Measurements from ENCODE around the gene ZBTB11.
"Not testable (repeated sequence)": the region's sequence is repeated elsewhere in the genome, so short reads cannot be mapped to it uniquely, and the experiment has no call there.

ZBTB11 gene

GRCh38 chr3:101691685-101692671 lies 15.0 kb upstream of the ZBTB11 start:
- DNase-seq: not testable (repeated sequence)

GRCh38 chr3:101690972-101691371 lies 14.0 kb upstream of the ZBTB11 start:
- DNase-seq: no peak

- DNase-seq: no peak
Measured at GRCh38 chr3:101689286-101689685, 12.4 kb upstream of the ZBTB11 start.

GRCh38 chr3:101687142-101687931 lies 10.4 kb upstream of the ZBTB11 start:
- no peak for DNase-seq

GRCh38 chr3:101685870-101686307 lies 9.0 kb upstream of the ZBTB11 start:
- DNase-seq: no peak

- no peak for DNase-seq
Measured at GRCh38 chr3:101685050-101685400, 8.1 kb upstream of the ZBTB11 start.

GRCh38 chr3:101680466-101680865 lies 3.5 kb upstream of the ZBTB11 start:
- DNase-seq: no peak

GRCh38 chr3:101678837-101679236 lies 1.9 kb upstream of the ZBTB11 start:
- not testable (repeated sequence) for DNase-seq

GRCh38 chr3:101677436-101678286 lies 729 bp upstream of the ZBTB11 start:
- DNase-seq: no peak

GRCh38 chr3:101676216-101676764 lies 642 bp downstream of the ZBTB11 start:
- DNase-seq: no peak

- DNase-seq: no peak
Measured at GRCh38 chr3:101675709-101676215, 1.2 kb downstream of the ZBTB11 start.

- no peak for DNase-seq
Measured at GRCh38 chr3:101674518-101674917, 2.4 kb downstream of the ZBTB11 start.

- DNase-seq: no peak
Measured at GRCh38 chr3:101673953-101674352, 3.0 kb downstream of the ZBTB11 start.

GRCh38 chr3:101671014-101671413 lies 5.9 kb downstream of the ZBTB11 start:
- DNase-seq: no peak

- no peak for DNase-seq
Measured at GRCh38 chr3:101667844-101668243, 9.1 kb downstream of the ZBTB11 start.

- DNase-seq: no peak
Measured at GRCh38 chr3:101667331-101667730, 9.6 kb downstream of the ZBTB11 start.

- DNase-seq: no peak
Measured at GRCh38 chr3:101665851-101666250, 11.1 kb downstream of the ZBTB11 start.

GRCh38 chr3:101665357-101665756 lies 11.6 kb downstream of the ZBTB11 start:
- DNase-seq: no peak

GRCh38 chr3:101660714-101661113 lies 16.2 kb downstream of the ZBTB11 start:
- no peak for DNase-seq

GRCh38 chr3:101656651-101657050 lies 20.3 kb downstream of the ZBTB11 start:
- DNase-seq: no peak

GRCh38 chr3:101646726-101647125 lies 30.2 kb downstream of the ZBTB11 start:
- DNase-seq: no peak
